Measurements from ENCODE around the gene ERICH6.
"Not testable (repeated sequence)": the region's sequence is repeated elsewhere in the genome, so short reads cannot be mapped to it uniquely, and the experiment has no call there.

The ERICH6 gene

DNA sequence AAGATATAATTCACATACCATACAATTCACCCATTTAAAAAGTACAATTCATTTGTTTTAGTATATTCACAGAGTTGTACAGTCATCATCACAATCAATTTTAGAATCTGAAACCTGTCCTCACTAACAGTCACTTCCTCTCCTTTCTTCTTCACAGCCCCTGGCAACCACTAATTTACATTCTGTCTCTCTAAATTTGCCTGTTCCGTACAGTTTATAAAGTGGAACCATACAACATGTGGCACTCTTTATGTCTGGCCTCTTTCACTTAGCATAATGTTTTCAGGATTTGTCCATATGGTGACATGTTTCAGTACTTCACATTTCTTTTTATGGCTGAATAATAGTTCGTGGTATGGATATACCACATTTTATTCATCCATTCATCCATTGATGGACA, 22.7 kb downstream of the ERICH6 start:
- no peak for DNase-seq

DNA sequence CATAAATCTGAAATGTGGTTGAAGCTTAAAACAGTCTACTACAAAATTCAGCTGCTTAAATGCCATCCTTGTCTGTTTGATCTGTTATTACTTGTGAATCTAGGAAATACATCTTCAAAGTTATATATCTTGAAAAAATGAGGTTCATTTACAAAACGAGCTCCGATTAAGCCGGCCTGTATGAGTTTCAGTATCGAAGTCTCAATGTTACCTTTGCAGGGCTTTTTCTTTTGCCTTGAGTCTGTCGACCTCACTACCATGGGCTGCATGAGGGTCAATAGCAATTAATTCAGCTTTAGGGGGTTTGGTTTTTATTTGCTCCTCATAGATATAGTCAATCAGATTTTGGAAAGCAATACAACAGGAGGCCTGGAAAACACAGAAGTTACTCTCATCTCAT, 23.2 kb downstream of the ERICH6 start:
- DNase-seq: no peak

DNA sequence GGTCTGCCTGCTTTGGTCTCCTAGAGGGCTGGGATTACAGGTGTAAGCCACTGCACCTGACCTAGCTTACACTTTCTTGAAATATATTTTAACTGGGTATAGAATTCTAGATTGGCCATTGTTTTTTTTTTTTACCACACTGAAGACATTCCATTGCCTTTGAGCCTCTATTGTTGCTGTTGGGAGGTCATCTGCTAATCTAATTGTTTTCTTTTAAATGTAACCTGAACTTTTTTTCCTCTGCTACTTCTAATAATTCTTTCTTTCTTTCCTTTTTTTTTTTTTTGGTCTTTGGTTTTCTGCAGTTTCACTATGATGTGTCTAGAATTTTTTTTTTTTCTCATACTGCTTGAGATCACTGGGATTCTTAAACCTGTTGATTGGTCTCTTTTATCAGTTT, 28.1 kb downstream of the ERICH6 start:
- no peak for DNase-seq

- DNase-seq: no peak
Observed at GRCh38 chr3:150673966-150674365, 29.8 kb downstream of the ERICH6 start.

- no peak for DNase-seq
Observed at GRCh38 chr3:150666167-150666566, 37.6 kb downstream of the ERICH6 start.

DNA sequence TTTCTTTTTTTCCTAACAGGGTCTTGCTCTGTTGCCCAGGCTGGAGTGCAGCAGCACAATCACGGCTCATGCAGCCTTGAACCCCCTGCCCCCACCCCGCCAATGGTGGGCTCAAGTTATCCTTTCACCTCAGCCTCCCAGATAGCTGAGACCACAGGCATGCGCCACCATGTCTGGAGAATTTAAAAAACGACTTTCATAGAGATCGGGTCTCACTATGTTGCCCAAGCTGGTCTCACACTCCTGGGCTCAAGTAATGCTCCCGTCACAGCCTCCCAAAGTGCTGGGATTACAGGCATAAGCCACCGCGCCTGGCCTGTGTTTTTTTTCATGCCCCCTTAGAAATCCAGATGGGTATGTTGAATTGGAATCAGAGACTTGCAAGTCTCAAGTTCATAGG, 40.3 kb downstream of the ERICH6 start:
- no peak for DNase-seq

- no peak for DNase-seq
Observed at GRCh38 chr3:150662410-150663200, 41.1 kb downstream of the ERICH6 start.

GRCh38 chr3:150656316-150656715, 47.4 kb downstream of the ERICH6 start:
- no peak for DNase-seq

GRCh38 chr3:150653110-150653561, 50.6 kb downstream of the ERICH6 start:
- DNase-seq: no peak

GRCh38 chr3:150640256-150640655, 63.5 kb downstream of the ERICH6 start:
- DNase-seq: no peak

DNA sequence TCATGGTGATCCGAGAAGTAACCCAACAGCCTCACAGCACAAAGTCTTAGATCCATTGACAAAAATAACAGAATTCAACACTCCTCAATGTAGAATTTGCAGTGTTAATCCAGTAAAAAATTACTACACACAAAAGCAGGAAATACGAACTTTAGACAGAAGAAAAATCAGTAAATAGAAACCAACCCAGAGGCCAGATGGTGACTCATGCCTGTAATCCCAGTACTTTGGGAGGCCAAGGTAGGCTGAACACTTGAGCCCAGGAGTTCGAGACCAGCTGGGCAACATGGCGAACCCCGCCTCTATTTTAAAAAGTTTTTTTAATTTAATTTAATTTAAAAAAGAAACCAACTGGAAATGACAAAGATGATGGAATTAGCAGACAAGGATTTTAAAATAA, 64.5 kb downstream of the ERICH6 start:
- DNase-seq: no peak

GRCh38 chr3:150636258-150636657, 67.5 kb downstream of the ERICH6 start:
- no peak for DNase-seq

GRCh38 chr3:150635526-150635925, 68.2 kb downstream of the ERICH6 start:
- no peak for DNase-seq

GRCh38 chr3:150635076-150635475, 68.6 kb downstream of the ERICH6 start:
- no peak for DNase-seq

DNA sequence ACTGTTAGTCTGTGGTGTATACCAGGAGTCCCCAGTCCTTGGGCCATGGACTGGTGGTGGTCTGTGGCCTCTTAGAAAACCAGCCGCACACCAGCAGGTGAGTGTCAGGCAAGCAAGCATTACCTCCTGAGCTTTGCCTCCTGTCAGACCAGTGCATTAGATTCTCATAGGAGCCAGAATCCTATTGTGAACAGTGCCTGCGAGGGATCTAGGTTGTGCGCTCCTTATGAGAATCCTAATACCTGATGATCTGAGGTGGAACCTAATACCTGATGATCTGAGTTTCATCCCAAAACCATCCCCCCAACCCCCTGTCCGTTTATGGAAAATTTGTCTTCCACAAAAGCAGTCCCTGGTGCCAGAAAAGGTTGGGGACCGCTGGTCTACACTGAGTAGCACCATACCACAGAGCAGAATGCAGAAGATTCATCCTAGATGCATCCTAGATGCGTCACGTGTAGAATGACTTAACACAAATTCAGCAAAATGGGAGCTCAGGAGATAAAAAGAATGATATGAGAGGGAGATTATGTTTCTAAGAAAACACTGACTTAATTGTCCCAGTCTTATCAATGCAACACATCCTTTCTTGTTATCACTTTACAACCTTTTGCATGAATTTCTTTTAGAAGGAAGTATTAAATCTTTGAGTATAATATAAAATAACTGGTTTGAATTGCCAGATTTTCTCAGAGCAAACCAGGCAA, 72.1 kb downstream of the ERICH6 start:
- DNase-seq: no peak

DNA sequence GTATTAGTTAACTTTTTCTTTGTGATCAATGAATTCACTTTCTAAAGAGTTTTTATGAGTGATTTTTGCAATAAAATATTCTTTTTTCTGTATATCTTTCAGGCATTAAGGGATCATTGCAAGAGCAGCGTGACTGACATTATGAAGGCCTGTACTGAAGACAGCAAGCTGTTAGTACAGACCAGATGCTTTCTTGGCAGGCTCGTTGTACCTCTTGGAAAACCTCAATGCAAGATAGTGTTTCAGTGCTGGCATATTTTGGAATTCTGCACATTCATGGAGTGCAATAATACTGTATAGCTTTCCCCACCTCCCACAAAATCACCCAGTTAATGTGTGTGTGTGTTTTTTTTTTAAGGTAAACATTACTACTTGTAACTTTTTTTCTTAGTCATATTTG, 76.2 kb downstream of the ERICH6 start:
- DNase-seq: no peak

- no peak for DNase-seq
Observed at GRCh38 chr3:150626148-150626930, 77.4 kb downstream of the ERICH6 start.

- no peak for DNase-seq
Observed at GRCh38 chr3:150623945-150624344, 79.8 kb downstream of the ERICH6 start.

DNA sequence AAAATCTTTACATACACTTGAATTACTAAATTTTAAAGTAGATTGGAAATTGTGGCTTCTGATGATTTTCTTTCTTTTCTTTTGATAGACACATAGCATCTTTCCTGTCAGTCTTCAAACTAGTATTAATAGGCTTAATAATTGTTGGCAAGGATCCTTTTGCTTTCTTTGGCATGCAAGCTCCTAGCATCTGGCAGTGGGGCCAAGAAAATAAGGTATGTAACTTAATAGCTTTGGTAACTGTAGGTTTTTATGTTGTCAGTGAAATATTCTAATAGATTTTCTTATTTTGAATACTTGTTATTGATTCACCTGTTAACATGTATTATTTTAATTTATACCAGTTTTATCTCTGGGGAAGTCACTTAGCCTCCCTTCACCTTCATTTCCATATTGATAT, 80.8 kb downstream of the ERICH6 start:
- DNase-seq: not testable (repeated sequence)

DNA sequence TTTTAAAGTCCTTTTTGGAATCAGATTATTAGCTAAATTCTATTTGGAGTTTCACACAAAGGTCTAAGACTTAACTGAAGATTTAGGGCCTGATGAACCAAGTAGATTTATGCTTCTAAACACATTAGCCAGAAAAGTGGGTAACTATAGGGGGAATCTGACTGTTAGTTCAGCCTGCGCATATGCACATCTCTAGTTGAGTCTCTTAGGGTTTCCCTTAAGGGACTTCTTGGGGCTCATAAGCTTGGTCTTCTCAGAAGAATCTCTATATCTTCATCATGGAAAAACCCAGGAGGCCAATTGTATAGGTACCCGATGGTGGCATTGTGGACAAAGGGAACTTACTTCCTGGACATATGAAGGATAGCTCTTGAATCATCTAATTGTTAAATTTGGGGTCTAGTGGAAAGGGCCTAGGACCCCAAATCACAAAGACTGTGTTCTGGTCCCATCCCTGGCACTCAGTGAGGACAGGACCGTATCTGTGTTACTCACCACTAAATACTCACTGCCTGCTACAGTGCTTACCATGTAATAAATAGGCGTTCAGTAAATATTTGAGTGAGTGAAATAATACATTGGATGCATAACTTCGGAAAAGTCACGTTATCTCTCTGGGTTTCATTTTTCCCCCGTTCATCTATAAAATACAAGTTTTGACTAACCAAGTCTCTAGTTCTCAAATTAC, 83.6 kb downstream of the ERICH6 start:
- no peak for DNase-seq

DNA sequence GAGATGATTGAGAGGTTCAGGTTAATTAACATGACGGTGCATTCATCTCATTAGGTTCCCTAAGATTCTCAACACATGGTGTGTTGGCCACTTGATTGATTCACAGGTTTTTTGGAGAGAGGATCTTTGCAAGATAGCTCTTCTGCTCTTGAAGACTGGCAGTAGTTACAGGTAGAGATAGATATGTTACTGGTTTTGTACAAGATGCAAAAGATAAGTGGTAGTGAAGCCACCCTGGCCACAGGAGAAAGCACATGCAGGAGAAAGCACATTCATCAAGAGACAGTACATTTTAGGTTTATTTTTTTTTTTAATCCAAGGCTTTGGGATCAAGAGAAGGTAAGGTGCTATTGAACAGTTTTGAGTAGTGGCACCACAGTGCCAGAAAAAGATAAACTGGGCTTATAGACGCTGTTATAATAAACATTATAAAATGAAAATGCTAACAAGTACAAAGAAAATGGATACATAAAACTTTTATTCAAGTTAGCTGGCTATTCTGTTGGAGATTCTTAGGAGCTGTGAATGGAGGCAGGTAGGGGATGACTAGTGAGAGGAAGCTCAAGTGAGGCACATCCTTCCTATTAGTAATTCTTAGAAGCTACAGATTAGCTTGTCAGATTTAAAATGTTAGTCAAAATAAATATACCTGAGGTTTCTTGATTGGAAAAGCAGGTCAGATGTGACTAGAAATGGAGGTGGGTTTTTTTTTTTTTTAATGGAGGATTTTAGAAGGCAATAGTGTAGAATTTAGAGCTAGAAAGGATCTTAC, 89.8 kb downstream of the ERICH6 start:
- no peak for DNase-seq

- DNase-seq: no peak
Observed at GRCh38 chr3:150613034-150613433, 90.7 kb downstream of the ERICH6 start.
